ACC112 (cell line): ENCODE measurements around the gene EDNRB.
"Not testable (repeated sequence)": the region's sequence is repeated elsewhere in the genome, so short reads cannot be mapped to it uniquely, and the experiment has no call there.

ENCODE experiments used
- H2AFZ ChIP-seq: fragments of 200-600 bp; sonication (generic); one replicate; pipeline ENCODE4 v1.6.0; 2017; ENCODE audit warnings: antibody characterized with exemption, low read length; ENCODE audit not compliant: unreplicated experiment
- H3K27ac ChIP-seq: fragments of 200-600 bp; sonication (generic); 2 replicates; pipeline ENCODE4 v1.5.1; 2014; ENCODE audit warnings: low read depth, mild to moderate bottlenecking, antibody characterized with exemption, low read length, moderate library complexity
- H3K27me3 ChIP-seq: fragments of 200-600 bp; sonication (generic); 2 replicates; pipeline ENCODE4 v1.6.1; 2014; ENCODE audit warnings: mild to moderate bottlenecking, antibody characterized with exemption, low read length, moderate library complexity, mixed read lengths; ENCODE audit not compliant: insufficient read depth
- H3K36me3 ChIP-seq: fragments of 200-600 bp; sonication (generic); 2 replicates; pipeline ENCODE4 v1.6.1; 2016; ENCODE audit warnings: mild to moderate bottlenecking, antibody characterized with exemption, low read length, moderate library complexity, mixed read lengths; ENCODE audit not compliant: insufficient read depth
- H3K4me1 ChIP-seq: fragments of 200-600 bp; sonication (generic); one replicate; pipeline ENCODE4 v1.6.1; 2016; ENCODE audit warnings: low read length, mixed read lengths; ENCODE audit not compliant: insufficient read depth, unreplicated experiment, control insufficient read depth
- H3K4me3 ChIP-seq: fragments of 200-600 bp; sonication (generic); 2 replicates; pipeline ENCODE4 v1.5.1; 2014; ENCODE audit warnings: mild to moderate bottlenecking, low read depth, low read length
- H3K79me2 ChIP-seq: fragments of 200-600 bp; sonication (generic); one replicate; pipeline ENCODE4 v1.6.0; 2016; ENCODE audit warnings: low read length; ENCODE audit not compliant: control insufficient read depth, unreplicated experiment, insufficient read depth

EDNRB gene

DNA sequence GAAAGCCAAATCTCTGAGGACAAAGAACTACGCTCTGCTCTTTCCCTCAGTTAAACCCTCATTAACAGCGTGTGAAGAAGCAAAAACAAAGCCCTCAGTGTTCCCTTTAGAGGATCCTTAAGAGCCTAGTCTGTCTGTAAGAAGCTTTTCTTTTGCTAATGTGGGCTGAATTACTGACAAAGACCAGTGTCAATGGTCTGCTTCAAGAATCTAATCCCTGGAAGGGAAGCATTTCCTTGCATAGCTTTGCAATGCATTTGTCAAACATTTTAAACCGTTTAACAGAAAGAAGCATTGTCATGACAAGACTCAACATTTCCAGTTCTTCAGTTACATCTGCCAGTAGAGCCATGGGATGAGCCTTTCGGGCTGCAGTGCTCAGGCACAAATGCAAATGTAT, 64.9 kb downstream of the EDNRB start:
- Histone ChIP-seq H3K36me3 (no peaks in the 10 kb centered on the region), H3K4me3 (no peak overlapping the region), H3K4me1 (no peaks in the 10 kb centered on the region), H3K79me2 (no peaks in the 10 kb centered on the region), H3K27me3 (no peaks in the 10 kb centered on the region), H2AFZ (no peak overlapping the region), H3K27ac (no peak overlapping the region)

DNA sequence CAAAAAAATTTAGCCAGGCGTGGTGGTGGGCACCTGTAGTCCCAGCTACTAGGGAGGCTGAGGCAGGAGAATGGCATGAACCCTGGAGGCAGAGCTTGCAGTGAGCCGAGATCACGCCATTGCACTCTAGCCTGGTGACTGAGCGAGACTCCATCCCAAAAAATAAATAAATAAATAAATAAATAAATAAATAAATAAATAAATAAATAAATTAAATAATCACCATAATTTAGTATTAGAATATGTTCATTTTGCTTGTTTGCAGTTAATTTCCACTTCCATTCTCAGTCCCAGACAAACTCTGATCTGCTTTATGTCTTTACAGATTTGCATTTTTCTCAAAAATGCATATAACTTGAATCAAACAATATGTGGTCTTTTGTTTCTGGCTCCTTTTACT, 70.6 kb downstream of the EDNRB start:
- H3K79me2 ChIP-seq, H3K4me3 ChIP-seq, H3K36me3 ChIP-seq, H3K27me3 ChIP-seq, H3K27ac ChIP-seq, H2AFZ ChIP-seq, H3K4me1 ChIP-seq: not testable (repeated sequence)

DNA sequence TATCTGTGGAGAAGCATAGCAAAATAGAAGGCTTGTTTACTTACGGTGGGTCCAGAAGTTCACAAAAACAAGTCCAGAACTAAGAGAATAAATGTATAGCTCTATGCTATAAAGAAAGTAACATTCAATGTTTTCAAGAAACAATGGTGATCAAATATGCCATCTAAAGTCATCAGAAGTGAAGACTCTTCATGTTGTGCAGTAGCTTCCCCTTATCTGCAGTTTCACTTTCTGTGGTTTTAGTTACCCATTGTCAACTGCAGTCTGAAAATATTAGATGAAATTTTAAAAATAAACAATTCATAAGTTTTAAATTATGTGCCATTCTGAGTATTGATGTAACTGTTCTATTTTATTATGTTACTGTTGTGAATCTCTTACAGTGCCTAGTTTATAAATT, 72.5 kb downstream of the EDNRB start:
- Histone ChIP-seq H3K27ac (no peak overlapping the region), H3K79me2 (no peaks in the 10 kb centered on the region), H3K36me3 (no peaks in the 10 kb centered on the region), H3K4me3 (no peak overlapping the region; the same call in 1 of the 2 replicates), H3K4me1 (no peaks in the 10 kb centered on the region), H2AFZ (no peak overlapping the region), H3K27me3 (no peaks in the 10 kb centered on the region)
